Osteocyte (in vitro differentiated cells): Measurements from ENCODE around the gene PKP1. TPM values are rescaled to one million over a fixed set of nuclear protein-coding genes. Genes with fewer than 3 reads are reported as not detected.

Source experiments
- DNase-seq: peaks from one replicate; pipeline ENCODE4 v3.0.0; 2021; ENCODE audit warnings: mixed read lengths; ENCODE audit not compliant: unreplicated experiment; ENCODE audit errors: extremely low spot score
- H3K27ac Mint-ChIP-seq: one replicate; pipeline ENCODE4 v1.8.0; 2021; ENCODE audit warnings: mild to moderate bottlenecking, mixed read lengths; ENCODE audit not compliant: unreplicated experiment
- H3K27me3 Mint-ChIP-seq: one replicate; pipeline ENCODE4 v1.8.0; 2021; ENCODE audit warnings: mixed read lengths; ENCODE audit not compliant: unreplicated experiment
- H3K36me3 Mint-ChIP-seq: one replicate; pipeline ENCODE4 v1.8.0; 2021; ENCODE audit warnings: mixed read lengths; ENCODE audit not compliant: unreplicated experiment
- H3K4me1 Mint-ChIP-seq: one replicate; pipeline ENCODE4 v1.8.0; 2021; ENCODE audit warnings: mixed read lengths; ENCODE audit not compliant: unreplicated experiment
- H3K4me3 Mint-ChIP-seq: one replicate; pipeline ENCODE4 v1.8.0; 2021; ENCODE audit warnings: mild to moderate bottlenecking, moderate library complexity, mixed read lengths; ENCODE audit not compliant: unreplicated experiment
- H3K9me3 Mint-ChIP-seq: one replicate; pipeline ENCODE4 v1.8.0; 2021; ENCODE audit warnings: mixed read lengths; ENCODE audit not compliant: unreplicated experiment
- CTCF ChIP-seq: fragments of 200-600 bp; sonication (generic); IDR thresholded peaks from 2 replicates; pipeline ENCODE4 v1.5.0; 2021; ENCODE audit warnings: antibody characterized with exemption, mild to moderate bottlenecking, moderate library complexity
- total RNA-seq: library from RNA; stranded (reverse); gene quantifications from 2 replicates; pipeline ENCODE4 v1.2.1, GENCODE V29; 2021

The PKP1 gene
- total RNA-seq, 1 donor from 2014 or later, result not detected

DNA sequence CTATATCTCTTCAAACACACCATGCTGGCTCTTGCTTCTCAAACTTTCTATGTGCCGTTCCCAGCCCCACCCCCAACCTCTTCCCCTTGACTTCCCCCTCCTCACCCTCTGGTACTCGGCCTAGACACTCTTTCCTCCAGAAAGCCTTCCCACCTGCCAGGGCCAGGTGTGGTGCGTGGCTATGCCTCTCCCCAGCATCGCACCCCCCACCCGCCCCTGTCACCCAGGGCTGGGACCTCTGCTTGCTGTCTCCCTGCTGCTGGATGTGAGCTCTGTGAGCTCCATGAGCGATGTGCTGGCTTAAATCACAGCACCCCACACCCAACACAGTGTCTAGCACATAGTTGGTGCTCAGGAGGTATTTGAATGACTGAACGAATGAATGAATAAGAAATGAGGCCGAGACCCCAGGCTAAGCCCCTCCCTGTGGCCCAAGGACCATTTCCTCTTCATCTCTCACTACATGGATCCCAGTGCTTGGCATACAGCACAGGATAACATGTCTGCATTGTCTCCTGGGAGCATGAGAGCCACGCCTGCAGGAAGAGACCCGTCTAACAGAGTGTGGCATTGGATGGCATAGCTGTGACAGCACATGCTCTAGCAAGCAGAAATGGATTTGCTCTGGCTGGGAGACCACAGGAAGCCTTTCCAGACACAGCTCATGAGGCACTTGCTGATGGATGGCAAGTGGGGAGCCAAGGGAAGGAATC lies 74.5 kb downstream of the PKP1 start:
- Mint-ChIP-seq H3K36me3 (no peaks in the 10 kb centered on the region), H3K9me3 (no peaks in the 10 kb centered on the region), H3K4me3 (no peak overlapping the region), H3K4me1 (no peaks in the 10 kb centered on the region), H3K27ac (no peak overlapping the region), H3K27me3 (peaks cover 39% of the 10 kb centered on the region)
- no peak for TF ChIP-seq CTCF
- DNase-seq, result no peak

GRCh38 chr1:201358596-201358995 lies 75.3 kb downstream of the PKP1 start:
- no peak for TF ChIP-seq CTCF
- no peaks in the 10 kb centered on the region for H3K36me3 Mint-ChIP-seq
- H3K9me3 Mint-ChIP-seq, result no peaks in the 10 kb centered on the region
- H3K27ac Mint-ChIP-seq, result no peak overlapping the region
- no peaks in the 10 kb centered on the region for H3K4me1 Mint-ChIP-seq
- DNase-seq, result no peak
- peaks cover 38% of the 10 kb centered on the region for H3K27me3 Mint-ChIP-seq
- no peak overlapping the region for H3K4me3 Mint-ChIP-seq

DNA sequence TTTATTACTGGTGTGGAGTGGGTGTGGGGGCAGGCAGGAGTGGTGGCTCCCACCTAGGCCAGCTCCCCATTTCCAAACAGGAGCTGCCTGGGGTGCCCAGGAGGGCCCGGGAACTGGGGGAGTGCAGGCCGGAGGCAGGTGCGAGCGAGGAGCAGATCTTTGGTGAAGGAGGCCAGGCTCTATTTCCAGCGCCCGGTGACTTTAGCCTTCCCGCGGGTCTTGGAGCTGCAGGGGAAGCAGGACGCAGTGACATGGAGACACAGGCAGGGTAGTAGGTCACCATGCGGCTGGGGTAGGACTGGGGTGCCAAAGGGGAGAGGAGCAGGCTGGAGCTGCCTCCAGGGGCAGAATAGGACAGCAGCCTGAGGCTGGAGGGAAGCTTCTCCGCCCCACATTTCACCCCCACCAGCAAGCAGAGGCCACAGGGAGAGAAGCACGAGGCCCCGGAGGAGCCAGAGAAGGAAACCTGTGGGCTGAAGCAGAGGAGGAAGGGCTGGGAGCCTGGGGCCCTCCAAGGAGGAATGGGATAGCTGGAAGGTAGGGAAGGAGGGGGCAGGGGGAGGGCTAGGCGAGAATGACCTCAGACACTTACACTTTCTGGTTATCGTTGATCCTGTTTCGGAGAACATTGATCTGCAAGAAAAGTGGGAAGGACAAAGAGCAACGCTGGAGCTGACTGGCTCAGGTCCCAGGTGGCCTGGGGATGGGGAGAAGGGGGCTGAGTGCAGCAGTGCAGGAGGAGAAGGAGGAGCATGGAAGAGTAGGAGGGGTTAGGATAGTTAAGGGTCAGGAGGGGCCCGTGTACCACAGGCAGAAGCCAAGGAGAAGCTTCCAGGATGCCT lies 75.9 kb downstream of the PKP1 start:
- Mint-ChIP-seq H3K9me3 (no peaks in the 10 kb centered on the region), H3K27ac (no peak overlapping the region), H3K36me3 (no peaks in the 10 kb centered on the region), H3K4me1 (no peaks in the 10 kb centered on the region), H3K4me3 (no peak overlapping the region), H3K27me3 (peaks cover 36% of the 10 kb centered on the region)
- TF ChIP-seq CTCF, result no peak
- DNase-seq, result no peak

DNA sequence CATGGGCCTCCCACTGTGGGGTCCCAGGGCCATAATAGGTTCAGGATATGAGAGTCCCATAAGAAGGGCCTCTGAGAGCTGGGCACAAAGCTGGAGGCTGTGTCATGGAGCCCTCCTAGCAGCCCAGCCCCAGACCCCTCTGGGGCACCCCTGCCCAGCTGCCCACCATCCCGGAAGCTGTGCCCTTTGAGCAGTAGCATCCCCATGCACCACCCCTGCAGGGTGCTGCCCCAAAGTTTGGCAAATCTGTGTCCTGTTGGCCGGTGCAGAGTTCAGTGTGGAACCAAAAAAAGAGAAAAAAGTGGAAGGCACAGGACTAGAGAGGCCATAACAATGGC lies 76.5 kb downstream of the PKP1 start:
- no peak for TF ChIP-seq CTCF
- peaks cover 30% of the 10 kb centered on the region for H3K27me3 Mint-ChIP-seq
- DNase-seq, result no peak
- H3K4me1 Mint-ChIP-seq, result no peaks in the 10 kb centered on the region
- H3K27ac Mint-ChIP-seq, result no peak overlapping the region
- H3K4me3 Mint-ChIP-seq, result no peak overlapping the region
- no peaks in the 10 kb centered on the region for H3K36me3 Mint-ChIP-seq
- no peaks in the 10 kb centered on the region for H3K9me3 Mint-ChIP-seq

GRCh38 chr1:201360486-201360885 lies 77.2 kb downstream of the PKP1 start:
- H3K4me3 Mint-ChIP-seq, result no peak overlapping the region
- H3K4me1 Mint-ChIP-seq, result no peaks in the 10 kb centered on the region
- TF ChIP-seq CTCF, result no peak
- no peaks in the 10 kb centered on the region for H3K9me3 Mint-ChIP-seq
- peaks cover 26% of the 10 kb centered on the region for H3K27me3 Mint-ChIP-seq
- H3K27ac Mint-ChIP-seq, result no peak overlapping the region
- H3K36me3 Mint-ChIP-seq, result no peaks in the 10 kb centered on the region
- DNase-seq, result no peak
